ENCODE measurements around the gene GTSE1.

The GTSE1 gene

DNA sequence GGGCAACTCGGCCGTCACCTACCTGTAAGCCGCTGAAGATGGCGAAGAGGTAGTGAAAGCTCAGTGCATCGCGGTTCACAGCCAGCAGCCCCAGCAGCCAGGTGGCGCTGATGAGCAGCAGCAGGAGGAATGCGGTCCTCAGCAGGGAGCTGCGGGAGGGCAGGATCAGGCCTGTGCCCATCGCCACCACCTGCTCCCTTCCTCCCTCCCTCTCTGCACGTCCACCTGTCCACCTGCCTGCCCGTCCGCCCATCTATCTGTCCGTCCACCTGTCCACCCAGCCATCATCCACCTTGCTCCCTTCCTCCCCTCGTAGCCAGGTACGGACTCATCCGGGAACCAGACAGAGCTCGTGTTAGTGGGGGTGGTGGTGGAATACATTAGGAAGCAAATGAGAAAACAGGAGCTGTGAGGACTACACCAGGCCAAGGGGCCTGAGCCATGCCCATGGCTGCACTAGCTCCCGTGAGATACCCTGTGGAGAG lies 71.1 kb downstream of the GTSE1 start:
- peak; percentile 87 for DNase-seq

- no peak for DNase-seq
Measured at GRCh38 chr22:46368422-46368821, 71.8 kb downstream of the GTSE1 start.

DNA sequence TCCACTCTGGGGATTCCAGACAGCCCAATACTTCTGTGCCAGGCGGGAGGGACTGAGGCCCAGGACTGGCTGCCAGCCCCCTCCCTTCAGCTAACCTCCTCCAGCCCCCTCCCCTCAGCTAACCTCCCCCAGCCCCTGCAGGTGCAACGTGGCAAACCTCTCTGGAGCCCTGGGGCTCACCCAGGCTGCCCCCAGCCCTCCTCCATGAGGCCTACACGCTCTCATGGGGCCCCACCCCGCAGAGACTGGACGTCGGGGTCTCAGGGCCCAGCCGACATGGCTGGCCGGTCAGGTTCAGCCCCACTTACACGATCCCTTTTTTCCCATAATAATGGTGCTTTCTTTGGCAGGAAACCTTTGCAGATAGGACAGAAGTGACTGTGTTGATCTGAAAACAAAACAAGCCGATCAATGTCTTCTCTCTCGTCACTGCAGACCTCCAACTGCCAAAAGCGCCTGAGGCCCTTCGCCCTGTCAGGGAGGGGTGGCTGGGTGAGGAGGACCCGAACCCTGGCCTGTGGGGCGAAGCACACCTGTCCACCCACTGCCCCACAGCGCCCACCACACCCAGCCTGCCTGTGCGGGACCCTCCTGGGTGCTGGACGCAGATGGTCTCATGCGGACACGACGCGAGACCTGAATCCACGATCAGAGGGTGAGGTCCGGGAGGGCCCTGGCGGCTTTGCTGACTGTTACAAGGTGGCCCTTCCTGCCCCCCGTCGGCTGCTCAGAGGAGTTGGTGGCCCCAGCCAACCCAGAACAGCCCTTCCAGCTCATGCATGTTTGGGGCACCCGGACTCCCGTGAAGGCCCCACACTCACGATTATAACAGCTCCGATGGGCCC lies 72.4 kb downstream of the GTSE1 start:
- no peak for DNase-seq

DNA sequence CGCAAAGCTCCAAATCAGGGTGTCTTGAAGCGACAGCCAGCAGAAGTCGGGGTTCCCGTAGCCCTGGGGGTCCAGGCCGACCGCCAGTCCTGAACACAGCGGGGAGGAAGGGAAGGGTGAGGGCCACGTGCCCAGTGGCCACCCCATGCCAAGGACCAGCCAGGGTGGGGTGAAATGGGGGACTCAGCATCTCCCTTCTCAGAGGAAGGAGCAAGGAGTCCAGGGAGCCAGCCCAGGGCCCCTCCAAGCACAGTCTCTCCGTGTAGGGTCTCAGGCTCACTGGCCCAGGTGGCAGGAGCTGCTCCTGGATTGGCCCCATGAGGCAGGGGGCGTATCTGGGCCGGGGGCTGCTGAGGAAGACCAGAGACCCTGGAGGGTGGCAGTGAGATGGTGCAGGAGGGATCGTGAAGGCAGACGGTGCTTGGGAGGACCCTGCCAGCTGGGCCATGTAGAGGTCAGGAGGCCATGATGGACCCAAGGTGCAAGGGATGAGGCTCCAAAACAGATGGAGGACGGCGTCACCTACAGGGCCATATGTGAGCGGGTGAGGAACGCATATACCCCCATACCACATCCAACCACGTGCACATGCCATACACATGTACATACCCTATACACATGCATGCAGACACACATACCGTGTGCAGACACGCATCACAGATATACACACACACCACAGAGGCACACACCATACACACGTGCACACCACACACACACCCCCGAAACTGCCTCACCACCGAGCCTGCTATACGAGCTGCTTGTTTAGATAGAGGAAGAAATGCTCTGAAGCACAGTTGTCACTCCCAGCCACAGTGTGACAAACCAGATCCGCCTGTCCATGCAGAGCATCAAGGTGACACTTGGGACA lies 73.3 kb downstream of the GTSE1 start:
- no peak for DNase-seq

DNA sequence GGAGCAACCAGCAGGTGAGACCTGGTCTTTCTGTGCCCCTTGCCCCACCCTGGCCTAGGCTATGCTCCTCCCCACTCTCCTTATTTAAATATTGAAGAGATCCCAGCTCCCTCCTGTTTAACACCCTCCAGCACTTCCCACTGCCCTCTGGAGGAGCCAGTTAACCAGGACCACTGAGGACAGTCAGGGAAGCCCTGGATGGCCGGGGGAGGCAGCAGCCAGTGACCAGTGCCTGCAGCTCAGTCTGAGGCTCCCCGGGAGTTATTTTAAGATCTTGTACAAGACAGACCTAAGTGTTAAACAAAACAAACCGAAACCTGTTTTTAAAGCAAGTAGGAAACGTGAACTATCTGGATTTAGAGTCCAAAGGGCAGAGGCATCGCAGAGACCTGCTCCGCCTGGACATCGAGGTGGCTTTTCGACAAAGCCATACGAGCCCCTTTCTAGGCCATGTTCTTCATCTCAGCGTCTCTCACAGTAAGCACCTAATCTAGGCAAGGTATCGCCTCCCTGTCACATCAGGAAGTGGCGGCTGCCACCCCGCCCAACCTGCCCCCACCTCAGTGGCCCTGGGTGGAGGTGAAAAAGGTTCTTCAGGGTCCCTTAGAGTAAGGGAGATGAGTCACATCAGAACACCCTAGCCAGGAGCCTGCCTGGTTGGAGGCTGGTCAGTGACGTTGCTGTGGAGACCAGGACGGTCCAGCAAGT lies 74.1 kb downstream of the GTSE1 start:
- DNase-seq, result peak; percentile 65

- no peak for DNase-seq
Measured at GRCh38 chr22:46371623-46372226, 75.1 kb downstream of the GTSE1 start.

- no peak for DNase-seq
Measured at GRCh38 chr22:46372686-46373085, 76.0 kb downstream of the GTSE1 start.

- DNase-seq, result no peak
Measured at GRCh38 chr22:46373159-46373558, 76.5 kb downstream of the GTSE1 start.

DNA sequence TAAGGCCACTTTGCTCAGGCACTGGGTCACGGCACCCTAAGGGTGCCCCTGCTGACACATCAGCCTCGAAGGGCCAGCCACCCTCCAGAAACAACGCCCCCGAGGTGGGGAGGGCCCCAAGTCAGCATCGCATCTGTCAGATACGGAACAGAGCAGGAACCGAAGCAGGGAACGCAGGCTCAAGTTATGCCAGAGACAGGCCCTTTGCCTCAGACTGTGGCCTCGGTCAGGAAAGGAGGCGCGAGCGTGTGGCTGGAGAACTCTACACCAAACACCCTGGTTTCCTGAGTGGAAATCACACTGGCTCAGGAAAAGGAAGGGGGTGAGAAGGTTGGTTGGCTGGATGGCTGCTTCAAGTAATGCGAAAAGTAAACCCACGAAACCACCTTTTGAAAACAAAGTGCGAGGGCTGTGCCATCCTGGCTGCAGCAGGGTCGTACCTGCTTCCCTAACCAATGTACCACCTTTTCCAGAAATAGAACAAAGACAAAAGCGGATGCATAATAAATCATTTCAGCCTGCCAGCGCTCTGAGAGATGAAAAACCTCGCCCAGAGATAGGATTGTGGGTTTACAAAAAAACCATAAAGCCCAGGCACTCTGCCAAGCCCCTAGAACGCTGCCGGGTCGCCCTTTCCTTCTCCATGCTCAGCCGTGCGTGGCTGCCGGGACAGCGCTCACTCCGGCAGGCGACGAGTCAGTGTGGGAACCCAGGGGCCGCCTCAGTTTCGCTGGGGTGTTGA lies 77.4 kb downstream of the GTSE1 start:
- peak; percentile 68 for DNase-seq

DNA sequence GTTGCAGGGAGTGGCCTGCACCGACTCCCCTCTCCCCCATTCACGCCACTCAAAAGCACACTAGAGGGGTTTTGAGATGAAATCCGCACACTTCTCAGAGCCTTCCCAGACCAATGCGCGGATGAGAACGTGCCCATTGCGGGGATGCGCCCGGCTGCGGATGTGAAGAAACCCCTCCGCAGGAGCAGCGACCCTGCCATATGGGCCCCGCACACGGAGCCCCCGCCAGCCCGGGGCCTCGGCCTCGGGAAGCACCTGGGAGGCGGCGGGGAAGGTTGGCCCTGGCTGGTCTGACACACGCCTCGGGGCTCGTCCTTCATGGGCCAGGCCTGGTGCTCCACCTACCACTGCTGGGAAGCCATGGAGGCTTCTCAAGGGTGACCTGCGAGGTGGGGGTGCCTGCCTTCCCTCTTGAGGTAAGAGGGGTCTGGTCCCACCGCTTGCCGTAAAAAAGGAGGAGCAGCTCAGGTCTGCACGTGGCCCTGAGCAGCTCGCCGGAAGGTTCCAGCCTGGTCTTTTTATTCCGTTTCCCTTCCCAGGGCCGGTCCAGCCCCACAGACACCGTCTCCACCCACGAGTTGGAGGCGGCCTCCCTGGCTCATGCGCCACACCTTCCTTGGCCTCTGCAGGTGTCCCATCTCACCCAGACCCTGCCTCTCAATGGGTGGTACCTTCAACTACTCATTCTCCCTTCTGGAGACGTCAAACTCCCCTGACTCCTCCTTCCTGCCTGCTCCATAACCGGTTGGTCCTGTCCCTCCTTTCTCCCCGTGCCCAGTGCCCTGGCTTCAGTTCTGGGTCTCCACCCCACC lies 78.2 kb downstream of the GTSE1 start:
- DNase-seq, result no peak

- no peak for DNase-seq
Measured at GRCh38 chr22:46376111-46376510, 79.4 kb downstream of the GTSE1 start.

DNA sequence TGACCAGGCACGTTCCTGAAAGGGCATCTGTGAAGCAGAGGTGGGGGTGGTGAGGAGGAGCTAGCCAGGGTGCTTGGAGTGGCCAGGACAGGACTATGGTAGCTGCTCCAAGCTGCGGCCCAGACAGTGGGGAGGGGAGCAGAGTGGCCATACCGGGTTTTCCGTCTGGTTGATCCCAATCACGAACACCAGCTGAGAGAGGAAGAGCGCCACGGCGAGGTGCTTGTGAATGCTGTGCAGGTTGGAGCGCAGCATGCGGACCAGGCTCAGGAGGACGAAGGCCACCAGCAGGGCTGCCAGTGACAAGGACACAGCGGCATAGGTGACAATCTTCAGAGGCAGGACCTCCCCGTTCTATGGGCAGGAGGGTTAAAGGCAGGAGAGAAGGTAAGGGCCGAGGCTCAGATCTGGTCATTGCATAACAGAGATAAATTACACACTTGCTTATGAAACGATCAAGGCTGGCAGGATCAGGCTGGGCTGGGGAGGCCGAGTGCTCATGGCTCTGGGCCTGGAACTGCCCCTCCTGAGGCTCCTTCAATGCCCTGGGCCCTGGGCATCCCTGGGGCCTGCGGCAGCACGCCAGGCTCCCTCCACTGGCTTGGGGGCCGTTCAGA lies 80.3 kb downstream of the GTSE1 start:
- no peak for DNase-seq

DNA sequence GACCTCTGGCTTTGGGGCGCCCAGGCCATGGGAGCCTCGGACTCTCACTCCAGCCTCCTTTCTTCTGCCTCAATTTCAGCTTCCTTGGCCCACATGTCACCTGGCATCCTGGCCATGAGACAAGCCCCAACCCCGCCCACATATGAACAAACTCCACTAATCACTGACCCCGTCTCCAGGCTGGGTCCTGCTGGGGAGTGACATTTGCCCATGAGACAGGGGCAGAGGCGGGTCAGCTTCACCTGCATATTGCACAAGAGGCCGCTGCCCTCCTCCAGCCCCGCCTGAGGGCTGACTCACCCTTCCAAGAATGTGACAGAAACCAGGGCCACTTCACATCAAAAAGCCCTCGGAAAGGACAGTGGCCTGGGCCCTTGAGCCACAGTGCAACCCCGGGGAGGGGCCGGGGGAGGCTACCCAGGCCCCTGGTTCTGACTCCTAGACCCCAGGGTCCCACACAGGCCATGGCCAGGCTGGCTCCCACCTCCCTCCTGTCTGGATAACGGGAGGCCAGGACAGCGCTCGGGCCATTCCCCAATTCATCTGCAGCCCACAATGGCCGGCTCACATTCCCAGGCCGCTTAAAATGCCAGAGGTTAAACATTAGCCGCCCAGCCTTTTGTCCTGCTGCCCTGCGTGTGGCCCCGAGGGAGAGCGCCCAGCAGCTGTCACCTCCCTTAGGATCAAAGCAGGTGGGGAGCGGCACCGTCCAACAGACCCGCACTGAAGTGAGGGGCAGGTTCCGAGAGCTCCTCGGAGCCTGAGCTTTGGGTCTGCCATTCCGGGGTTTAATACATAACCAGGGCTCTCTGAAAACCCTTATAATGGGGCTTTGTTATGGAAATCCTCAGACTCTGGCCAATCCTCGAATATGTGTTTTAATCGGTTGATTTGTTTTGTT lies 81.1 kb downstream of the GTSE1 start:
- no peak for DNase-seq

GRCh38 chr22:46378426-46379065 lies 81.9 kb downstream of the GTSE1 start:
- DNase-seq, result no peak

DNA sequence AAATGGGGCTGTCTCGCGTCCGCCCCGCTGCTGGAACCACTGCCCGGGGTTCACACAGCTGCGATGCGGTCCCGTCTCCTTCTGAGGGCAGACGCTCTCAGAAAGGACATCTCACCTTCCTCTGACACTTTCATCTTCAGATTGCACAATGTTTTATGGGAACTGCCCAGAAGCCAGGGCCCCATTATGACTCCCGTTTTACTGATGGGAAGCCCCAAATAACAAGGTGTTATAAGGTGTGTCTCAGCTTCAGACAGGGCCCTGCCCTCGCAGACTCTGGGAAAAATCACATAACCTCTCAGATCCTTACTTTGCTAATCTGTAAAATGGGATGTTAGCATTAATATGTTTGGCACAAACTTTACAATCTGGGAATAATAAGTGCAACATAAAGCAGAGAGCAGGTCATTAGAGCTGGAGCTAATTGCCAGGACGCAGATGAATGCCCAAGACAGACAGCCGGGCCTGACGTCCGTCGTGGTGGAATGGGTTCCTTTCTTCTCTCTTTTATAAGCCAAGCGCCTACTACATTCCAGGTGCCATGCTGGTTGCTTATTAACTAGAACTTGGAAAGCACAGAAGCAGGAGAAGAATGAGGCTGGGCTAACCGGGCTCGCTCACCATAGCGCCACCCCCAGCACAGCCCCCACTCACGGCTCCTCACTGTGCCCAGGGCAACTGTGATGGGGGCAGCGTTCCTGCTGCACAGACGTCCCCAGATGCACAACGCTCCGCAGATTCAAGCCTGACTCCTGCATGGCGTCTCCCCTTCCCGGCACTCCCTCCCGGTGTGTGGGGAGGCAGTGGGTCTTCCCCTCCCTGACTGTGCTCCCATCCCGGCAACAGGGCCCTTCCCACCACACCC lies 82.6 kb downstream of the GTSE1 start:
- DNase-seq, result no peak

GRCh38 chr22:46380069-46380468 lies 83.4 kb downstream of the GTSE1 start:
- DNase-seq, result no peak

Data from activated CD8-positive, alpha-beta memory T cell treated with anti-CD3 and anti-CD28 coated beads for 24 hours (primary cell).